Caco-2 (cell line): ENCODE results near the gene ABCD1. TPM values are rescaled to one million over a fixed set of nuclear protein-coding genes. Genes with fewer than 3 reads are reported as not detected.

ENCODE experiments used
- BruUV-seq: library from RNA; stranded (reverse); fragments of 400-500 nt; replicated peaks from 2 replicates; lab custom pipeline; 2021; lab: Mats Ljungman, UMichigan
- CTCF ChIA-PET: fragments of 300-600 bp; sonication (Branson Sonifier 250); formaldehyde crosslinking; loops from one replicate; lab custom pipeline; 2022; ENCODE audit warnings: antibody characterized with exemption; lab: Charles Lee
- POLR2A ChIA-PET: fragments of 300-600 bp; sonication (Branson Sonifier 250); formaldehyde crosslinking; loops from one replicate; lab custom pipeline; 2022; ENCODE audit warnings: antibody characterized with exemption; lab: Charles Lee
- DNase-seq, 2 experiments: peaks; one replicate each; pipeline versions ENCODE4 v3.0.0 to v3.0.0-alpha.2; 2020 to 2022
- H3K27me3 ChIP-seq: replicated peaks from 2 replicates; pipeline ENCODE4 v1.6.0; 2011; ENCODE audit warnings: low read length; ENCODE audit not compliant: control insufficient read depth, insufficient read depth
- H3K36me3 ChIP-seq: 2 replicates; pipeline ENCODE4 v1.5.1; 2011; ENCODE audit warnings: low read length; ENCODE audit not compliant: control insufficient read depth, insufficient read depth
- H3K4me1 ChIP-seq: fragments of 250-450 bp; sonication (Bioruptor Pico); 2 replicates; pipeline ENCODE4 v1.5.1; 2020; ENCODE audit warnings: mild to moderate bottlenecking
- H3K4me3 ChIP-seq: 2 replicates; pipeline ENCODE4 v1.5.1; 2011; ENCODE audit warnings: low read depth, mild to moderate bottlenecking, control low read depth, low read length
- H3K9me3 ChIP-seq: fragments of 250-450 bp; sonication (Bioruptor Pico); 2 replicates; pipeline ENCODE4 v1.5.1; 2020; ENCODE audit warnings: mild to moderate bottlenecking, moderate library complexity
- H3K27ac Mint-ChIP-seq: one replicate; pipeline ENCODE4 v1.8.0; 2022; ENCODE audit warnings: mixed read lengths; ENCODE audit not compliant: unreplicated experiment
- H3K27me3 Mint-ChIP-seq: one replicate; pipeline ENCODE4 v1.8.0; 2022; ENCODE audit warnings: mixed read lengths; ENCODE audit not compliant: insufficient read depth, unreplicated experiment
- H3K36me3 Mint-ChIP-seq: one replicate; pipeline ENCODE4 v1.8.0; 2022; ENCODE audit warnings: mild to moderate bottlenecking, mixed read lengths; ENCODE audit not compliant: insufficient read depth, unreplicated experiment
- H3K4me1 Mint-ChIP-seq: one replicate; pipeline ENCODE4 v1.8.0; 2022; ENCODE audit warnings: low read depth, mixed read lengths; ENCODE audit not compliant: unreplicated experiment
- H3K4me3 Mint-ChIP-seq: one replicate; pipeline ENCODE4 v1.8.0; 2022; ENCODE audit warnings: mild to moderate bottlenecking, moderate library complexity, mixed read lengths; ENCODE audit not compliant: unreplicated experiment
- H3K9me3 Mint-ChIP-seq: one replicate; pipeline ENCODE4 v1.8.0; 2022; ENCODE audit warnings: mixed read lengths; ENCODE audit not compliant: unreplicated experiment
- intact Hi-C: fragments of 100-400 bp; cut with micrococcal nuclease; formaldehyde crosslinking; loops from one replicate; pipeline ENCODE4 v1.10.0; 2022; ENCODE audit not compliant: unreplicated experiment
- total RNA-seq: library from RNA; stranded (reverse); gene quantifications from 2 replicates; pipeline ENCODE4 v1.2.3, GENCODE V29; 2022
- TF ChIP-seq, protein P1 (sequence below), 2 experiments: fragments of 200-600 bp in 1 of 2; IDR thresholded peaks; 1 replicate in 1 of 2; 2 replicates in 1 of 2; pipeline versions ENCODE4 v1.5.1 to v1.8.0; 2011 to 2022; ENCODE audit warnings: antibody characterized with exemption in 1 of 2, control low read depth in 1 of 2, inconsistent platforms in 1 of 2, low read depth in 1 of 2, low read length in 1 of 2, mild to moderate bottlenecking in 1 of 2, moderate library complexity in 1 of 2; ENCODE audit not compliant: insufficient read depth in 1 of 2, severe bottlenecking in 1 of 2, unreplicated experiment in 1 of 2

ABCD1 gene
- total RNA-seq, 1 experiment from 2014 or later, result 4.3 TPM

DNA sequence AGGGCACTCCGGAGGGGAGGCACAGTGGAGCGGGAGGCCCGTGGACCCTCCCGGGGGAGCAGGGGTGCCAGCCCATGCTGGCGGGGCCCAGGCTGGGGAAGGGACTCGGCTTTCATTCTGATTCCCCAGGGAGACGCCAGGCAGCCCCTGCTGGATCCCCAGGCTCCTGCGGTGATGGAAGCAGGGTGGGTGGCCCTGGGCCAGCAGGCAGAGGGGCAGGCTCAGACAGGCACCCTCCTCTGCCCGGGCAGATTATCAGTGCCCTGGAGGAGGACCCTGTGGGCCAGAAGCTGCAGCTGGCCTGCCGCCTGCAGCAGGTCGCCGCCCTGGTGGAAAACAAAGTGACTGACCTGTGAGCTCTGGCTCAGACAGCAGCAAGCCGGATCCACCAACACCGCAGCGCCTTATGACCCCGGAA, 54.0 kb downstream of the ABCD1 start:
- Mint-ChIP-seq H3K36me3 (peaks cover 6% of the 10 kb centered on the region), H3K27ac (no peak overlapping the region), H3K9me3 (no peaks in the 10 kb centered on the region), H3K27me3 (no peaks in the 10 kb centered on the region), H3K4me1 (no peaks in the 10 kb centered on the region), H3K4me3 (no peak overlapping the region)
- TF ChIP-seq, protein P1, sequence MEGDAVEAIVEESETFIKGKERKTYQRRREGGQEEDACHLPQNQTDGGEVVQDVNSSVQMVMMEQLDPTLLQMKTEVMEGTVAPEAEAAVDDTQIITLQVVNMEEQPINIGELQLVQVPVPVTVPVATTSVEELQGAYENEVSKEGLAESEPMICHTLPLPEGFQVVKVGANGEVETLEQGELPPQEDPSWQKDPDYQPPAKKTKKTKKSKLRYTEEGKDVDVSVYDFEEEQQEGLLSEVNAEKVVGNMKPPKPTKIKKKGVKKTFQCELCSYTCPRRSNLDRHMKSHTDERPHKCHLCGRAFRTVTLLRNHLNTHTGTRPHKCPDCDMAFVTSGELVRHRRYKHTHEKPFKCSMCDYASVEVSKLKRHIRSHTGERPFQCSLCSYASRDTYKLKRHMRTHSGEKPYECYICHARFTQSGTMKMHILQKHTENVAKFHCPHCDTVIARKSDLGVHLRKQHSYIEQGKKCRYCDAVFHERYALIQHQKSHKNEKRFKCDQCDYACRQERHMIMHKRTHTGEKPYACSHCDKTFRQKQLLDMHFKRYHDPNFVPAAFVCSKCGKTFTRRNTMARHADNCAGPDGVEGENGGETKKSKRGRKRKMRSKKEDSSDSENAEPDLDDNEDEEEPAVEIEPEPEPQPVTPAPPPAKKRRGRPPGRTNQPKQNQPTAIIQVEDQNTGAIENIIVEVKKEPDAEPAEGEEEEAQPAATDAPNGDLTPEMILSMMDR (IDR thresholded peaks at IDR 0.05; ENCODE audit: insufficient read depth in 1 of 2, low read depth in 1 of 2, low read length in 1 of 2, severe bottlenecking in 1 of 2, unreplicated experiment in 1 of 2), result no peak
- DNase-seq, result no peak
- H3K9me3 ChIP-seq, result no peaks in the 10 kb centered on the region
- no peak overlapping the region for H3K4me3 ChIP-seq
- intact Hi-C loops, result no loop called here
- ChIA-PET POLR2A (no interaction called here), CTCF (no interaction called here)
- BruUV-seq, result no TSS peak
- H3K36me3 ChIP-seq, result no peaks in the 10 kb centered on the region
- no peaks in the 10 kb centered on the region for H3K4me1 ChIP-seq
- H3K27me3 ChIP-seq, result no peaks in the 10 kb centered on the region

DNA sequence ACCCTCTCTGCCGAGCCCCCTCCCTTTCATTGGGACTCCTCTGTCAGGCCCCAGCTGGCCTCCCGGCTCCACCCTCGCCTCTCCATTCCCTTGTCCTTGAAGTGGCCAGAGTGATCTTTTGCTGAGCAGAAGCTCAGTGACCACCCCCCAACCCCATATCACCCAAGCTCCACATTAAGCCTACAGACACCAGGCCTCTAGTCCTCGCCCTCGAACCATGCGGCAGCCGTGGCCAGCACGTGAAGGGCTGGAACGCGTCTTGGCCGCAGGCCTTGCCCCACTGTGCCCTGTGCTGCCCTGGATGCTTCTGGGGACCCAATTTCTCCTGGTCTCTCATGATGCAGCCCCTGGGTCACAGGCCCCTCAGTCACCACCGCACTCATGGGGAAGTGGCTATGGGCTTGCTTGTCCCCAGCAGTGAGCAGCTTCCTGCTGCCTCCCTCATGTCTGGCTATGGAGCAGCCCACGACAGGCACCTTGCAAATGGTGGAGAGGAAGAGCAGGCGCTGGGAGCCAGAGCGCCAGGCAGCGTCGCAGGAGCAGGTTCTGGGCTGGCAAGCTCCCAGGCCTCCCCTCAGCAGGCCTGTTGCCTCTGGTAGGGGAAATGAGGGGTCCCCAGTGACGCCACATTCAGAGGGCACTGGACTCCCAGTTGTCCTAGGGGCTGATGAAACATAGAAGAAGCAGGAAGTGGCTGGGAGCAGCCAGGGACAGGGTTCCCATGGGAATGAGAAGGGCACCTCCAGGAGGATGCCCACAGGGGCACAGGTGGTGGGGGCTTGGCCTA, 55.4 kb downstream of the ABCD1 start:
- no peaks in the 10 kb centered on the region for H3K9me3 Mint-ChIP-seq

GRCh38 chrX:153780678-153781427, 56.2 kb downstream of the ABCD1 start, which contains the start of gene SRPK3:
Gene SRPK3, plus strand, starts transcription at chrX:153781041. Its CDS starts 46 bp downstream, at chrX:153781087.
- POLR2A ChIA-PET, result no interaction called here
- TF ChIP-seq, protein P1 (IDR thresholded peaks at IDR 0.05; ENCODE audit: insufficient read depth in 1 of 2, low read depth in 1 of 2, low read length in 1 of 2, severe bottlenecking in 1 of 2, unreplicated experiment in 1 of 2), result no peak
- H3K4me3 Mint-ChIP-seq, result no peak within 1 kb of the TSS
- no peaks in the 10 kb centered on the region for H3K9me3 ChIP-seq
- H3K27me3 ChIP-seq, result no peaks in the 10 kb centered on the region
- H3K27ac Mint-ChIP-seq, result no peak within 1 kb of the TSS
- peaks cover 6% of the 10 kb centered on the region for H3K36me3 Mint-ChIP-seq
- H3K27me3 Mint-ChIP-seq, result no peaks in the 10 kb centered on the region
- BruUV-seq, result no TSS peak
- CTCF ChIA-PET, result interaction anchor here (0.6 kb wide), 1 partner anchor 131 kb away, joined by 3 read pairs; no protein-coding TSS in a partner anchor
- intact Hi-C loops, result no loop called here
- H3K9me3 Mint-ChIP-seq, result no peaks in the 10 kb centered on the region
- no peaks in the 10 kb centered on the region for H3K4me1 Mint-ChIP-seq
- no peak for DNase-seq
- no peak within 1 kb of the TSS for H3K4me3 ChIP-seq
- H3K4me1 ChIP-seq, result no peaks in the 10 kb centered on the region
- H3K36me3 ChIP-seq, result no peaks in the 10 kb centered on the region

More for the DNA sequence above, 55.4 kb downstream of the ABCD1 start:
- ChIA-PET CTCF (no interaction called here), POLR2A (no interaction called here)
- H3K27me3 ChIP-seq, result no peaks in the 10 kb centered on the region
- H3K36me3 Mint-ChIP-seq, result peaks cover 6% of the 10 kb centered on the region
- no peaks in the 10 kb centered on the region for H3K9me3 ChIP-seq
- no peaks in the 10 kb centered on the region for H3K27me3 Mint-ChIP-seq
- no peaks in the 10 kb centered on the region for H3K36me3 ChIP-seq
- intact Hi-C loops, result no loop called here
- no peak for DNase-seq
- BruUV-seq, result no TSS peak
- H3K4me3 ChIP-seq, result no peak overlapping the region
- H3K4me3 Mint-ChIP-seq, result no peak overlapping the region
- no peaks in the 10 kb centered on the region for H3K4me1 Mint-ChIP-seq
- TF ChIP-seq, protein P1 (IDR thresholded peaks at IDR 0.05; ENCODE audit: insufficient read depth in 1 of 2, low read depth in 1 of 2, low read length in 1 of 2, severe bottlenecking in 1 of 2, unreplicated experiment in 1 of 2), result no peak
- H3K27ac Mint-ChIP-seq, result no peak overlapping the region
- H3K4me1 ChIP-seq, result no peaks in the 10 kb centered on the region
